Measurements from ENCODE around the gene TMEM125. TPM values are rescaled to one million over a fixed set of nuclear protein-coding genes. Genes with fewer than 3 reads are reported as not detected.

Gene TMEM125
- total and polyA plus RNA-seq, 2 of the 4 experiments (the other 2 are of a cell fraction): under 0.01 to 0.03 TPM

GRCh38 chr1:43298055-43298454, 28.3 kb downstream of the TMEM125 start:
- Histone ChIP-seq H2BK15ac (ENCODE audit: low read depth, low read length) (no peak overlapping the region), H3K56ac (ENCODE audit: extremely low read depth, insufficient read depth, low read length) (no peak overlapping the region), H3K4me3 (ENCODE audit: insufficient read depth, low read depth, low read length) (no peak overlapping the region), H4K91ac (ENCODE audit: insufficient read depth, low read depth, low read length) (no peak overlapping the region), H4K20me1 (ENCODE audit: insufficient read depth, low read length) (no peaks in the 10 kb centered on the region), H2BK20ac (ENCODE audit: low read depth, low read length) (no peak overlapping the region), H3K27ac (ENCODE audit: insufficient read depth, low read length) (no peak overlapping the region), H4K8ac (ENCODE audit: low read depth in 2 of 2, low read length in 2 of 2) (no peak overlapping the region), H3K27me3 (ENCODE audit: control insufficient read depth, insufficient read depth, low read length) (no peaks in the 10 kb centered on the region), H2AK5ac (ENCODE audit: low read depth, low read length) (no peak overlapping the region), H3K9me3 (ENCODE audit: control insufficient read depth, insufficient read depth, low read length) (no peaks in the 10 kb centered on the region), H2AK9ac (replicated peaks; ENCODE audit: low read depth, low read length, poor library complexity) (no peak overlapping the region), H2BK5ac (ENCODE audit: low read depth, low read length, poor library complexity, severe bottlenecking) (no peak overlapping the region), H3K4me2 (ENCODE audit: low read depth, low read length) (no peak overlapping the region), H3K14ac (replicated peaks; ENCODE audit: low read depth, low read length) (no peak overlapping the region), H3K4ac (ENCODE audit: low read depth, low read length) (no peak overlapping the region), H3K23ac (ENCODE audit: low read depth, low read length) (no peak overlapping the region), H4K5ac (ENCODE audit: low read depth, low read length) (no peak overlapping the region), H3K9ac (ENCODE audit: low read depth, low read length) (no peak overlapping the region), H2AFZ (replicated peaks; ENCODE audit: low read length, poor library complexity) (no peak overlapping the region), H2BK120ac (ENCODE audit: low read depth, low read length) (no peak overlapping the region), H3K79me1 (ENCODE audit: low read depth in 1 of 2, low read length in 2 of 2) (no peaks in the 10 kb centered on the region), H3K18ac (ENCODE audit: low read depth, low read length) (no peak overlapping the region), H3K36me3 (ENCODE audit: control insufficient read depth, insufficient read depth, low read length) (no peaks in the 10 kb centered on the region), H3K9me1 (ENCODE audit: insufficient read depth, low read length) (peaks cover 3% of the 10 kb centered on the region; the same call in 1 of the 2 replicates), H3K4me1 (ENCODE audit: control insufficient read depth, insufficient read depth, low read length) (peaks cover 11% of the 10 kb centered on the region)
- no peak for ATAC-seq (ENCODE audit: low read depth)
- in situ Hi-C loops (cut with MboI; ENCODE audit: low sequenced_read_pairs) (no loop called here), intact Hi-C loops (cut with micrococcal nuclease) (no loop called here), dilution Hi-C loops (cut with HindIII; ENCODE audit: low sequenced_read_pairs, unreplicated experiment) (no loop called here)
- CTCF ChIA-PET: interaction anchor here (0.6 to 1.1 kb wide), 2 partner anchors 23 to 31 kb away, joined by 3 to 6 read pairs; no protein-coding TSS in a partner anchor
- BruUV-seq (replicated peaks): no TSS peak
- POLR2A ChIA-PET (ENCODE audit: unreplicated experiment): interaction anchor here (0.5 kb wide), 1 partner anchor 90 kb away, joined by 4 read pairs; no protein-coding TSS in a partner anchor
- no CpG with 5 or more reads among the region's 1 CpG for WGBS, 2 experiments (ENCODE audit: extremely low coverage in 2 of 2, insufficient read length in 1 of 2)
- TF ChIP-seq USF2 (IDR thresholded peaks at IDR 0.05; ENCODE audit: low read depth, low read length) (no peak), POLR2A (IDR thresholded peaks at IDR 0.05; ENCODE audit: low read depth, low read length) (no peak), CTCF (conservative IDR thresholded peaks at IDR 0.05; ENCODE audit: low read depth, low read length) (no peak), NFE2L2 (IDR thresholded peaks at IDR 0.05; ENCODE audit: low read depth, low read length) (no peak), RAD21 (IDR thresholded peaks at IDR 0.05; ENCODE audit: low read length) (no peak), ELK1 (IDR thresholded peaks at IDR 0.05; ENCODE audit: borderline replicate concordance, low read depth, low read length) (no peak), MXI1 (IDR thresholded peaks at IDR 0.05; ENCODE audit: borderline replicate concordance, low read depth, low read length) (no peak), MAZ (IDR thresholded peaks at IDR 0.05; ENCODE audit: borderline replicate concordance, low read depth, low read length) (no peak), RFX5 (IDR thresholded peaks at IDR 0.05; ENCODE audit: low read depth, low read length) (no peak), SMC3 (IDR thresholded peaks at IDR 0.05; ENCODE audit: low read depth, low read length) (no peak), MAFK (IDR thresholded peaks at IDR 0.05; ENCODE audit: low read depth, low read length) (no peak), RCOR1 (IDR thresholded peaks at IDR 0.05; ENCODE audit: insufficient replicate concordance, low read length) (no peak), BHLHE40 (IDR thresholded peaks at IDR 0.05; ENCODE audit: low read depth, low read length) (no peak), CHD1 (IDR thresholded peaks at IDR 0.05; ENCODE audit: low read depth, low read length) (no peak), CEBPB (IDR thresholded peaks at IDR 0.05; ENCODE audit: low read depth, low read length) (no peak), FOS (IDR thresholded peaks at IDR 0.05; ENCODE audit: low read depth, low read length) (no peak)
- DNase-seq: no peak

Data from IMR-90 (cell line).